Globus pallidus (tissue), 1 donor: ENCODE measurements around the gene KLF16.

ENCODE experiments used
- DNase-seq: peaks from one replicate; pipeline ENCODE4 v3.0.0-alpha.2; 2015; ENCODE audit warnings: low spot score

KLF16 gene

DNA sequence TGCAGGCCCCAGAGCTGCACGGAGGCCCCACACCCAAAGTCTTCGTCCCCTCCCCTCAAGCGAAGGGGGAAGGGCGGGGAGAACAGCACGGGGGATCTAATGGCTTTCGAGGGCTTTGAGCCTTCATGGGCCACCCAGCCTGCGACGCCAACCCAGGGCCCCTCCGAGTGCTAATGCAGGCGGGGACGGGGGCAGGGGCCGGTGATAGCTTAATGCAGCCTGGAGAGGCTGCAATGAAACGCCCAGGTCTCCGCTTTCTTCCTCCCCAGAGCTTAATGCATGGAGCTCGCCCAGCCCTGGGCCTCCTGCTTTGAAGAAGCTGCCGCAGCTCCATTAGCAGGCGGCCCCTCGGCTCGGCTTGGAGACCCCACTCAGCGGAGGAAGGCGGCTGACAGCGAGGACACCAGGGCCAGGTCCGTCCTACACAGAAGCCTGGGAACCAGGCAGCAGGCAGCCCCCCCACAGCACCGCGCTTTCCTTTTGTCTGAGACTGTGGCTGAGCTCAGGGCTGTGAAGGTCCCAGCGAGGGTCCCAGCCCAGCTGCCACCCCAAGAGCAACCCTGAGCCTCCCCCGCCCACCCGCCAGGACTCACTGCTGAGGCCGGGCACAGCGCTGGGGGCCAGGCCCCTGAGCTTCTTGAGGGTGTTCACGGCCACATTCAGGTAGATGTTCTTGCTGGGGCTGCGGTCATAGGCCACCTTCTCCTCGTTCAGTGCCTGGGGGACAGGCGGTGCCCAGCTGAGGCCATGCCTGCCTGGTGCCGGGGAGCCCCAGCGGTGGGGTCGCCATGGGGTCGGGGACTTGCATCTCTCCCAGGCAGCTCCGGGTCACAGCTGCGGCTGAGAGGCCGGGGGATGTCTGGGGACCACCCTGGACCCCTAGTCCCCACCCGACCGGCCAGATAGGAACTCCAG, 43.8 kb downstream of the KLF16 start:
- no peak for DNase-seq

DNA sequence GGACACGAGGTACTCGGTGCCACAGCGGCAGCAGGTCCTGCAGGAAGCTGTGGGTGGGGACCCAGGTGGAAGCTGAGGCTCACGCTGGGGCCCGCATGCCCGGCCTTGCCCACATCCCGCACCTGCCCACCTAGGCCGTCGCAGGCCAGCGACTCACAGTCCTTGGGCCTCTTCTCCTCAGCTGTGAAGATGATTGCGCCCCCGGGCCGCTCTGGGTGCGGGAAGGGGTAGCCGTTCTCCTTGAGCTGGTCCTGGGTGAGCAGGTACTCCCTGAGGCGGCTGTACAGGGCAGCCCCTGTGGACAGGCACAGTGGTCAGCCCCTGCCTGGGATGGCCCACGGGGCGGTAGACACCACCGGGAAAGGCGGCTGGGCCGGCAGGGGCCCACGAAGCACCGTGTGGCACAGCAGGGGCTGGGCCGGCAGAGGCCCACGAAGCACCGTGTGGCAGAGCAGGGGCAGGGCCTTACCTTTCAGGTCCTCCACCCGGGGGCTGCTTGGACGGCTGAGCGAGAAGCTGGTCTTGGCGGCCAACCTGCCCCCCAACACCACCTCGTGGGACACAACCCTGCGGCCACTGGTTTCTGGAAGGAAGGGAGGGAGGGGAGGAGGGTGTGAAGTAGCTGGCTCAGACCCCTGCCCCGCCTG, 44.7 kb downstream of the KLF16 start:
- no peak for DNase-seq

DNA sequence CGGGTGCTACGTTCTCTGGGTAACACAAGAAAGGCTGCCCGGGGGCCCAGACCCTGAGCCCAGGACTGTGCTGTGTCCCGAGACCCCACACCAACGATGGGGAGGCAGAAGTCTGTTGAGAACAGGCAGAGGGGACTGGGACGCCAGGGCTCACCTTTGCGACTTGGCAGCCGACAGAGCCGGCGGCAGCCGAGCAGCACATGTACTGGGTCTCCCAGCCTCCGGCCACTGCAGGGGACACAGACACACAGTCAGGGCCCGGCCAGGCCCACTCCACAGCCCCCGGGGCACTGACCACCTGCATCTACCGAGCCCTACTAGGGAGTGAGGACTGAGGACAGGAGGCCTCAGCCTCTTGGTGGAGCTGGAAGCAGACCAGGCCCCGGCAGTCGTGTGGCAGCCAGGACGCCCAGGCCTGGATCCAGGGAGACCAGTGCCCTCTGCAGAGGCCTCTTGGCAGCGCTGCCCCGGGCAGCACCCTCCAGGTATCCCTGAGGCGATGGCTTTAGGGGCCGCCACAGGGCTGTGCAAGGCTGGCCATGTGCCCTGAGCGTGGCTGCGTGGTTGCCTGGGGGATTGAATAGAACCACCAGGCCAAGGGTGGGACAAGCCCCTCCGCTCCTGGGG, 45.7 kb downstream of the KLF16 start:
- DNase-seq = no peak

DNA sequence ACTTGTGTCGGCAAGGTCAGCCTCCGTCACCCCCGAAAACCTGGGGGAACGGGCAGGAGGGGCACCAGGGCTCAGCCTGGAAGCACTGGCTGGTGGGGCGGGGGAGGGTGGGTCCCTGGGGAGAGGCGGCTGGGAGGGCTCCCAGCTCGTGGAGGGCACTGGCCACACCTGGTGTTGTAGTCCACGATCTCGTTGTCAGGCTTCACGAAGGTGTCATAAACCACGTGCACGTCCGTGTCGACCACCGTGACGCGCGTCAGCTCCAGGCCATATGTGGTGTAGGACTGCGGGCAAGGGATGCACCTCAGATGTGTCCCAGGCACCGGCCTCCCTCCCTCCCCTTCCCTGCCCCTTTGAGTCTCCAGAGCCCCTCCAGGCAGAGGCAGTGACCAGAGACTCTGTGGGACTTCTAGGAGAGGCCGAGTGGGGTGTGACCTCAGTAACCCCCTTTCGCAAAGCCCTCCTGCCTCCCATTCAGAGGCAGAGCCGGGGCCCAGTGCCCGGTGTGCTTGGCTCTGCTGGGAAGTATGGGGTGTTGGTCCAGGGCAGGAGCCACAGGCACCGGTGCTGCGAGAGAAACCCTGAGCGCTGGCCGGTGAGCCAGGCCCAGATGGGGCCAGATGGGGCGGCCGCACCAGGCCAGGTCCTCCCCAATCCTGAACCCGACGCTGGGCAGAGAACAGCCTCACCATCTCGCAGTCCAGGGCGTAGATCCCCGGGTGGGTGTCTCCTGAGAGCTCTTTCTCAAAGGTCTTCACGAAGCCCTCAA, 46.7 kb downstream of the KLF16 start:
- no peak for DNase-seq

DNA sequence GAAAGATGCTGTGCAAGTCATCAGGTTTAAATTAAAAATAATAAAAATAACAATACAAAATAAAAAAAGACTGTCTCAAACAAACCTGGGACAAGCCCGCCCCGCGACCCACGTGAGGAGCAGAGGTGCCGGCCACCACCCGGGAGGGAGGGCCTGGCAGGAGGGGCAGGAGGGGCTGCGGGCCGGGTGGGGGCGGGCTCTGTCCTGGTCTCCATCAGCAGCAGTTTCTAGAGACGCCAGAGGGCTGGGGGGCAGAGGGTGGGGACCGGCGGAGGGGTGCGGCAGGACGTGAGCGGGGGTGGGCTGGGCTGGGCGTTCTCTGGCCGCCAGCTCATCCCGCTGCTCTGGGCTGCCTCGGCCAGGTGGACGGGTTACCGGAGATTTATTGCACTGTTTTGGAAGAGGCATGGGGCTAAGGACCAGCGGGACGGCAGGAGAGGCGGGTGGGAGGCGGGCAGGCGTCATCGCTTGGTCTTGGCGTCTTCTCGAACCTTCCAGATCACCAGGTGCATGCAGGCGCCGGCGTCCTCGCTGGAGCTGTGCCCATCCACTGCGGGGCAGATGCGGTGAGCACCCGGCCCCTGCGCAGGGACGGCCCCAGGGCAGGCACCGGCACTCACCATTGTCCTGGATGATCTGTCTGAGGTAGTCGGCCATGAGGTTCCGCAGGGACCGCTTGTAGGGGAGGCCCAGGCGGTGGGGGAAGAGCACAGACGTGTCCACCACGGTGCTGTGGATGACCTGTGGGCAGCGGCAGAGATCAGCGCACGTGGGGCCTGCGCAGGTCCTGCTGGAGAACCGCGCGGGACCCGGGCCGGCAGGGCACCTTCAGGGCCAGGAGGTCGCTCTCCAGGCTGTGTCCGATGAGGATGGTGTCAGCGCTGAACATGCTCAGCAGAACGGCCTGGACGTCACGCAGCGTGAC, 47.5 kb downstream of the KLF16 start:
- DNase-seq = no peak

DNA sequence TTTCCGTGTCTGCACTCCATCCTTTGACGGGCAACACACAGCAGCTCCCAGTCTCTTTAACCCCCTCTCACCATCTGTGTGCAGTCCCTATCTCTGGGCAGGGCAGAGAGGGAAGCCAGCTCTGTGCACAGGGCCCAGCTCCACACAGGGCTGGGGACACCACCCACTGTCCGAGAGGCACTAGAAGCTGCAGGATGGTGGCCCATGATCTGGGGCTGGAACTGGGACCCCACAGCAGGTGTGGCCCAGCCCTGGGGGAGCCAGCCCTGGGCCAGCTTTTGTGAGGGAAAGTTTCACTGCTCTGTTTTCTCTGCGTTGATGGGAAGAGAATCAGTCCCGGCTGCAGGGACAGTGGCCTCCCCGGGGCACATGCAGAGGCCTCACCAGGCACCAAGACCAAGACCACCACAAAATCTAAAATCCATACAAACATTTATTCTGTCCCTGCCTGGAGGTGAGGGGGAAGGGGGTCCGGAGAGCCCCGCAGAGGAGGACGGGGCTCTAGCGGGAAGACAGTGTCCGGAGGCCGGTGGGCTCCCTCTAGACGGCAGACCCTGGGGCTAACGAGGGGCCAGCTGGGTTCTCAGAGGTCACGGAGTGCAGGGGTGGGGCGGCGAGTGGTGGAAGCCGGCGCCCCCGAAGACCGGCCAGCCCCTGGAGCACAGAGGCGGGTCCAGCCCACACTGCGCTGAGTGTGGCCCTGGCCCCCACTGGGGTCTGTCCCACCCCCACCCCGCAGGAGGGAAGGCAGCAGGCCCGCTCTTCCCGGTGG, 48.4 kb downstream of the KLF16 start:
- DNase-seq = no peak

DNA sequence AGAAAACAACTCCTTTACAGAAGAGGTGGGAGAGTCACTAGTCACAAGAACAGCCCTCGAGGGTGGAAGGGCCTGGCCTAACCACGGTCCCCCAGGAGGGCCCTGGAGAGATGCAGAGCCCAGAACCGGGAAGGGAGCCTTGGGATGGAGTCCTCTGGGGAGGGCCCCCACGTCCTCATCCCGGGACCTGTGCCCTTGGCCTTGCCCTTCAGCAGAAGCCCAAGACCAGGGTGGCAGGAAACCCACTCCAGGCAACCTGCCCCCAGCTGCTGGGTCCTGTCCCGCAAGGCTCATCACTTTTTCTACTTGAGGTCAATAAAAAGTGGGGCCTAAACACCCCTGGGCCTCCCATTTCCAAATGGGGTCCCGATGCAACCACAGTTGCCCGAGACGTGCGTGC, 49.0 kb downstream of the KLF16 start:
- DNase-seq = no peak

DNA sequence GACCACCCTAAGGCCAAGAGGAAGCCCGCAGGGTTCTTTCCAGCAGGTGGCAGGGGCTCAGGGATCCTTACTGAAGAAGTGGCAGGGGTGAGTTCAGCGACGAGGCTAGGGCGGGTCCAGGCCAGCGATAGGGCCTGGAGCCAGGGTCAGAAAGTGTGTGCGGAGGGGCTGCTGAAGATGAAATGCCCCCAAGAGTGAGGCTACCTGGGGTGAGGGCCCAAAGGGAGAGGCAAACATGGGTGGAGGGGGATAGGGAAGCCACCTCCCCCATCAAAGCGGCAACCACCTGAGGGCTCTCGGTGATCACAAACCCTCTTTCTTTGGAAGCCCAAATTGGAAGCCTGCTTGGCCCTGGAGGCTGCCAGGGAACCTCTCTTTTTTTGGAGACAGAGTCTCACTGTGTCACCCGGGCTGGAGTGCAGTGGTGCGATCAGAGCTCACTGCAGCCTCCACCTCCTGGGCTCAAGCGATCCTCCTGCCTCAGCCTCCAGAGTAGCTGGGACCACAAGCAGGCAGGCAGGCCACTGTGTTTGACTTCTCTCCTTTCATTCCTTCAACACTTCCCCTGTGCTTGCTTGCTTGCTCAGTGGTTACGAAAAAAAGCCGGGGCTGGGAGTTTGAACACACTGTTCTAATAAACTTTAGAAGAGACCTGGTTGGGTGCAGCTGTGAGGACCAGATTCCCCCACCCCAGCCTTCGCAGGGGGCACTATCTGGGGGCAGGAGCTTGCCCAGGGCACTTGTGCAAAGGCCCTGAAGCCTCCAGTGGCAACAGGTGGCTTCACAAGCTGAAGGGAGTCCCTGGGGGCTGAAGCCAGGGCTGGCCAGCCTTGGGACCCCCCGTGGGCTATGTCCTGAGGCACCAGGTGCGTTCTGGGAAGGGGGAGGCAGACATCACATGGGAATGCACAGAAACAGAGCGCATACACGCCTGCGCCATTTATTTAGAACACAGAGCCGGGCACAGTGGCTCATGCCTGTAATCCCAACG, 49.9 kb downstream of the KLF16 start:
- no peak for DNase-seq

DNA sequence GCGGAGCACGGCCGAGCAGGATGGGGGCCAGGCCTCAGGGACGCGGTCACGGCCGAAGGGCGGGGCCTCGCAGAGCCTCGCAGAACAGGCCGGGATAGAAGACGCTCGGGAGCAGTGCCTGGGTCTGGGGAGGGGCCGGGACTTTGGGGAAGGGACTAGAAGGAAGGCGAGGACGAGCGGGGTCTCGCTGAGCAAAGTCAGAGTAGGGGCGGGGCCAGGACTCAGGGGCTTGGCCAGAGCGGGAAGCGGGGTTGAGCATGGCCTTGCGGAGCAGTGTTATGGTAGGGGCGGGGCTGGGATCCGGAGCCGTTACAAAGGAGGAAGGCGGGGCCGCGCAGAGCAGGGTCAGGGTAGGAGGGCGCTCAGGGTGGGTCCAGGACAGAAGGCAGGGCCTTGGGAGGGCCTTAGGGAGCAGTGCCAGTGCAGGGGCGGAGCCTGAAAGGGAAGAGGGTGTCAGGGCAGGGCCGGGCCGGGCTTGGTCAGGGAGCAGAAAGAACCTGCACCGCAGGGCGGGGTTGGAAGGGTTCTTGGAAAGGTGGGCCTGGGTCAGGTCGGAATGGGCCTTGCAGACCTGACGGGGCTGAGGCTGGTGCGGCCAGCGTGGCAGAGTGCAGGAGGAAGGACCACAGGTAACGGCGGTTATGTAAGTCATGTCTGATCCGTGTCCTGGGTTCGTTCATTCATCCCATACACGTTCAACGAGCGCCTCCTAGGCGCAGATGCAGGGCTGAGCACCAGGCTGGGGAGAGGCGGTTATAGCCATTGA, 50.8 kb downstream of the KLF16 start:
- DNase-seq = peak; percentile 42

DNA sequence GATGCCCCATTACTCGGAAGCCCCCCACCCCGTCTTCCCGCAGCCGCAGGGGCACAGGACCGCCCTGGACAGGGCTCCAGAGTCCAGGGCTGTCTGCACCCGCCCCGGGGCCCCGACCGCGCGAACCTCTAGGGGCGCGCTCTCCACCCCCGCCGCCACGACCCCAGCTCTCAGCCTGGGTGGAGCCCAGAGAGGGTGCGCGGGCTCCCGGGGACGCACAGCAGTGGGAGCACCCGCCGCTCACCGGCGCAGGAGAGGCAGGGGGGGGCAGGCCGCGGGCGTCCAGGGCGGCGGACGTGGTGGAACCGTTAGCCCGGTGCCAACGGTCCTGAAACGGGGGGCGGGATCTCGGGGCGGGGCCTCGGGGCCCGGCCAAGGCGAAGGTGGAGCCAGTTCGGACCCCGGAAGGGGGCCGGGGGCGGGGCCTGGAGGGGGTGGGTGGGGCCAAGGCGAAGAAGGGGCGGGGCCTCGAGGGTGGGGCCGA, 51.4 kb downstream of the KLF16 start, which contains the start of gene ATP8B3:
TSS of gene ATP8B3 (minus strand) at position 335 of the 484 bp plus-strand sequence. CDS start 540 bp downstream, outside the sequence.
- DNase-seq = no peak

DNA sequence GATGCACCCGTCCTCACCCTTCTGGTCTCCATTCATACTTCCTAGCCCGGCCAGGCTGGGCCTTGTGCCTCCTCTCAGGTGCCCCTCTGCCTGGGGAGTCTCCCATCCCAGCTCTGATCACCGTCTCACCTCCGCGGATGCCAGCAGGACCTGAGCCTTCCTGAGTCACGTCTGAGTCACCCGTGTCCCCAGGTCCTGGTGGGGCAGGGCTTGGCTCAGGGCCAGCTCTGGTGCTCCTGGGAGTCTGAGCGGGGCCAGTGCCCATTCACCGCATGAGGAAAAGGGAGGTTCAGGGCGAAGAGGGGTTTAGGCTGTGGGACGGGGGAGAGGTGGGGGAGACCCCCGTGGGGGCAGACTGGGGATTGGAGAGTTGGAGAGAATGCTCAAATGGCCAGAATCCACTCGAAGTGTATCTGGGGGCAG, 51.9 kb downstream of the KLF16 start:
- no peak for DNase-seq

DNA sequence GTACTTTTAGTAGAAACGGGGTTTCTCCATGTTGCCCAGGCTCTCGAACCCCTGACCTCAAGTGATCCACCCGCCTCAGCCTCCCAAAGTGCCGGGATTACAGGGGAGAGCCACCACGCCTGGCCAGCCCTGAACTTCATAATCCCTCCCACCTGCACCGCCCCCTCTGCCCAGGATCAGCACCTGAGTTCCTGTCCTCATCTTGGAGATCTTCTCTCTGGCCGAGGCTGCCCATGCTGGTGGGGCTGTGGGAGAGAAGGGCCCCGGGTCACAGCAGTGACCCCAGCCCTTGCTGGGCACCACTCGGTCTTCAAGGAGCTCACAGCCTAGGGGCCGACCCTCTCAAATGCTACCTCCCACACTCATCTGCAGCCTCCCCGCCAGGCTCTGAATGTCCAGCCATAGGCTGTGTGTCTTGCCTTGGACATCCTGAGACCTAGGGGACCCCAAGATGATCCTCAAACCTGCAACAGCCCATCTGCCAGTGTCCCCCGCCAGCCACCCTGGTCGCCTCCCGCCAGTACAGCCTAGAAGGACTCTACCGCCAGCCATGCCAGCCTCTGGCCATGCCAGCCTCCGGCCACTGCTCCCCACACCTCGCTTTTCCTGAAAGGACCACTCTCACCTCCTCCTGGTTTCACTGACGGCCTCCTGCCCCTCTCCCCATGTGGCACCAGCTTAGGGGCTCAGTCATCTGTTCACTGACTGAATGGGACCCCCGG, 52.8 kb downstream of the KLF16 start:
- DNase-seq = no peak

DNA sequence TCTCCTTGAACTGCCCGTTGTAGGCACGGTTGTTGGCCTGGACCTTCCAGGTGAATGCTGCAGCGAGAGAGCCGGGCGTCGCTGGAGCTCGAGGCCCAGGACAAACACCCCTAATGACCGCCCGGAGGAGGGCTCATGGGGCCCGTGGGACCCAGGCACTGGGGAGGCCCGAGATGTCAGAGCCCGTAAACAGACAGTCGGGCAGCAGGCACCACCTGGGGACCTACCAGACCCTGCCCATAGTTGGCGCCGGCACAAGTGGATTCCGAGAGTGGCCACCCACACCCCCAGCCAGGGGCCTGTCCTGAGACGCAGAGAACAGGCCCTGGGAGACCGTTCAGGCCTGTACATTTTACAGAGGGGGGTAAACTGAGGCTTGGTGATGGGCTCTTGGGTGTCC, 53.7 kb downstream of the KLF16 start:
- DNase-seq = no peak

DNA sequence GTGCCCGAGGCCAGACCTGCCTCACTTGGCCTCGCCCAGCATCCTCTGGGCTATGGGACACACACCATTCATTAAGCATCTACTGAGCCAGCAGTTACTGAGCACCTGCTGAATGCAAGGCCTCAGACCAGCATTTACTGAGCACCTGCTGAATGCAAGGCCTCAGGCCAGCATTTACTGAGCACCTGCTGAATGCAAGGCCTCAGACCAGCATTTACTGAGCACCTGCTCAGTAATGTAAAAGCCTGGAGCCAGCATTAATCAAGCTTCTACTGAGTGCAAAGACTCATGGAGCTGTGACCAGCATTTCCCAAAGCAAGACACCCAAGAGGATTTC, 55.0 kb downstream of the KLF16 start:
- DNase-seq = no peak

DNA sequence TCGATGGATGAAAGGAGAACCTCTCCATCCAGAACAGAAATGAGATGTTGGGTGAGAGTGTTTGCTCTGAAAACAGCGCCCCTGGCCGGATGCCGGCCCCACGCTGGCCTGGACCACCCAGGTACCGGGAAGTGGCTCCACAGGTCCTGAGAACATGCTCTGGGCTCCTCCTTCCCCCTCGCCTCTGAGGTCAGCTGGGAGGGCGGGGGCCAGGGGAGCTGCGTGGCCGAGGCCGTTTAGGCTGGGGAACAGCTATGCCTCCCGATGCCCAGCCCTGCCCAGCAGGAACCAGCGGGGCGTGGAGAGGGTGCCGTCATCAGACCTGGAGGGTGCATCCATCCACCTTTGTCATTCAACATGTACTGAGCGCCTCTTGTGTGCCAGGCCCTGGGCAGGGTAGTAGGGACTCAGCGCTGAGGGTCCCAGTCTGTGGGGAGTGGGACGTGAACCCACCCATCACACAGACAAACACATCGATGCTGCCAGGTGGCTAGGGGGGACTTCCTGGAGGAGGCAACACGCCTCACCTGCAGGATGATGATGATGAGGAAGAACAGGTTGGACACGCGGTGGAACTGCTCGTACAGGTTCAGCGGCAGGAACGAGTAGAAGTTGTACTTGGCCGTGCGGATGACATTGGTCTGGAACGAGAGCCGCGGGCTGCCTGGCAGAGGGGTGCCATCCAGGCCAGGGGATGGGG, 55.5 kb downstream of the KLF16 start:
- DNase-seq = no peak

DNA sequence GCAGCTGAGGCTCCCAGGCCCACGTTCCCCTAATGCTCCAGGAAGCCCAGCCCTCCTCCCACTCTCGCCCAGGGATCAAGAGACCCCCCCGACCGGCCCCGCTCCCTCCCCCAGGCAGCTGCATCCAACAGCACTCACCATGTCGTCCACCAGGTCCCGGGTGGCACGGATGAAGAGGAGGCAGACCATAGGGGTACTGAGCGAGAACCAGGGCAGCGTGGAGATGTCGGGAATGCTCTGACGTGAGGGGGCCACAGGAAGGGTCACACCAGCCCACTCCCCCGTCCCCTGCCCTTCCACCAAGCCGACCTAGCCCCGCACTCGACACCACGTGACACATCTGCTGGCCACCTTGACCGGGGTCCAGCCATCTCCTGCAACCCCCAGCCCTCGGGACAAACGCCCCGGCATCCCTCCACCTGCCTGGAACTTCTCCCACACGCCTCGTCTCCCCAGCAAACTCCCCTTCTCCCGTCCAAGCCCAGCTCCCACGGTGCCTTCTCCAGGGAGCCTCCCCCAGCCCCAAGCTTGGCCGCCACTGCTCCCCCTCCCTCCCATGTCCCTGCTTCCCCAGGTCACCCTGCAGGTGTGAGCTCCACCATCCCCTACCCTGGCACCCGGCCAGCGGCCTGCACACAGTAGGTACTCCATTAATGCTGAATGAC, 56.2 kb downstream of the KLF16 start:
- no peak for DNase-seq
